ENCODE results near the gene PHACTR3.

GRCh38 chr20:59745201-59745600, 140.9 kb downstream of the PHACTR3 start:
- no peak for TF ChIP-seq CTCF (IDR thresholded peaks at IDR 0.05; ENCODE audit: insufficient read depth, low read depth, low read length)
- no peak for TF ChIP-seq EZH2 (IDR thresholded peaks at IDR 0.05; ENCODE audit: insufficient read depth, low read length)

All from astrocyte (in vitro differentiated cells and primary cell).